Neural cell (in vitro differentiated cells): ENCODE data around the gene ARPC5L. TPM values are rescaled to one million over a fixed set of nuclear protein-coding genes. Genes with fewer than 3 reads are reported as not detected.
"Not testable (repeated sequence)": the region's sequence is repeated elsewhere in the genome, so short reads cannot be mapped to it uniquely, and the experiment has no call there.

Experiments
- H2AFZ ChIP-seq: fragments of 200-600, 300-800 bp; sonication (generic), shearing (Covaris generic); 2 replicates; pipeline ENCODE4 v1.6.0; 2014; ENCODE audit warnings: low read depth, mild to moderate bottlenecking, antibody characterized with exemption, low read length, moderate library complexity
- H3F3A ChIP-seq: fragments of 200-600 bp; shearing (Covaris generic); 2 replicates; pipeline ENCODE4 v1.6.1; 2016; ENCODE audit warnings: mild to moderate bottlenecking, moderate library complexity, mixed read lengths, antibody characterized with exemption, low read length; ENCODE audit not compliant: insufficient read depth, poor library complexity, severe bottlenecking
- H3K27ac ChIP-seq: fragments of 200-600, 300-800 bp; sonication (generic), shearing (Covaris generic); 2 replicates; pipeline ENCODE4 v1.5.1; 2014; ENCODE audit warnings: mild to moderate bottlenecking, low read length, moderate library complexity
- H3K27me3 ChIP-seq: fragments of 300-800, 200-600 bp; sonication (generic), shearing (Covaris generic); 2 replicates; pipeline ENCODE4 v1.6.0; 2014; ENCODE audit warnings: mild to moderate bottlenecking, low read depth, low read length, moderate library complexity; ENCODE audit not compliant: insufficient read depth
- H3K36me3 ChIP-seq: fragments of 300-800, 200-600 bp; sonication (generic), shearing (Covaris generic); 2 replicates; pipeline ENCODE4 v1.5.1; 2014; ENCODE audit warnings: mild to moderate bottlenecking, antibody characterized with exemption, low read length, moderate library complexity; ENCODE audit not compliant: insufficient read depth
- H3K4me2 ChIP-seq: fragments of 300-800, 200-600 bp; sonication (generic), shearing (Covaris generic); 2 replicates; pipeline ENCODE4 v1.6.0; 2014; ENCODE audit warnings: mild to moderate bottlenecking, low read length
- H3K4me3 ChIP-seq: fragments of 300-800, 200-600 bp; sonication (generic), shearing (Covaris generic); 2 replicates; pipeline ENCODE4 v1.5.1; 2014; ENCODE audit warnings: mild to moderate bottlenecking, low read length, moderate library complexity
- H3K79me2 ChIP-seq: fragments of 200-600 bp; shearing (Covaris generic); replicated peaks from 2 replicates; pipeline ENCODE4 v1.6.0; 2014; ENCODE audit warnings: mild to moderate bottlenecking, low read length, moderate library complexity; ENCODE audit not compliant: insufficient read depth
- H3K9ac ChIP-seq: fragments of 300-800, 200-600 bp; sonication (generic), shearing (Covaris generic); 2 replicates; pipeline ENCODE4 v1.6.1; 2016; ENCODE audit warnings: mild to moderate bottlenecking, low read length, mixed read lengths
- H3K9me2 ChIP-seq: fragments of 200-600 bp; shearing (Covaris generic); 2 replicates; pipeline ENCODE4 v1.6.1; 2016; ENCODE audit warnings: mild to moderate bottlenecking, low read length, mixed read lengths; ENCODE audit not compliant: insufficient read depth
- H3K9me3 ChIP-seq: fragments of 200-600, 300-800 bp; sonication (generic), shearing (Covaris generic); 2 replicates; pipeline ENCODE4 v1.6.1; 2016; ENCODE audit warnings: mild to moderate bottlenecking, mixed run types, low read length, moderate library complexity, mixed read lengths
- H4K20me1 ChIP-seq: fragments of 200-600 bp; shearing (Covaris generic); 2 replicates; pipeline ENCODE4 v1.6.1; 2016; ENCODE audit warnings: mild to moderate bottlenecking, mixed run types; ENCODE audit not compliant: insufficient read depth
- CTCF ChIP-seq: fragments of 450-650 bp; IDR thresholded peaks from 2 replicates; pipeline ENCODE4 v1.5.1; 2014; ENCODE audit warnings: antibody characterized with exemption, mild to moderate bottlenecking, moderate library complexity; ENCODE audit not compliant: poor library complexity, severe bottlenecking
- EP300 ChIP-seq: fragments of 450-650 bp; conservative IDR thresholded peaks from 2 replicates; pipeline ENCODE4 v1.6.1; 2014; ENCODE audit warnings: antibody characterized with exemption, mild to moderate bottlenecking, moderate library complexity; ENCODE audit not compliant: poor library complexity, severe bottlenecking
- EZH2 ChIP-seq: fragments of 200-600, 300-800 bp; shearing (Covaris generic), sonication (generic); IDR thresholded peaks from 2 replicates; pipeline ENCODE4 v1.6.1; 2014; ENCODE audit warnings: antibody characterized with exemption, low read length, borderline replicate concordance, mild to moderate bottlenecking; ENCODE audit not compliant: insufficient read depth, poor library complexity, severe bottlenecking
- MXI1 ChIP-seq: fragments of 450-650 bp; conservative IDR thresholded peaks from 2 replicates; pipeline ENCODE4 v1.6.1; 2014; ENCODE audit warnings: antibody characterized with exemption, mild to moderate bottlenecking; ENCODE audit not compliant: poor library complexity, severe bottlenecking
- POLR2AphosphoS5 ChIP-seq: IDR thresholded peaks from 2 replicates; pipeline ENCODE4 v1.6.1; 2012
- RAD21 ChIP-seq: fragments of 450-650 bp; conservative IDR thresholded peaks from 2 replicates; pipeline ENCODE4 v1.6.1; 2014; ENCODE audit warnings: antibody characterized with exemption, mild to moderate bottlenecking, moderate library complexity
- SMC3 ChIP-seq: fragments of 450-650 bp; conservative IDR thresholded peaks from 2 replicates; pipeline ENCODE4 v1.6.1; 2014; ENCODE audit warnings: antibody characterized with exemption, mild to moderate bottlenecking, moderate library complexity; ENCODE audit not compliant: poor library complexity
- TAF1 ChIP-seq: IDR thresholded peaks from 2 replicates; pipeline ENCODE4 v1.6.1; 2012; ENCODE audit warnings: low read depth
- polyA plus RNA-seq: library from polyadenylated mRNA; depleted of rRNA; stranded (reverse); fragments of >200 nt; gene quantifications from 2 replicates; pipeline ENCODE4 v1.2.3, GENCODE V29; 2014
- TF ChIP-seq, protein P1 (sequence below): IDR thresholded peaks from 2 replicates; pipeline ENCODE4 v1.6.1; 2012; ENCODE audit warnings: borderline replicate concordance

ARPC5L gene
- polyA plus RNA-seq, 1 donor from 2014 or later: 46.5 TPM

DNA sequence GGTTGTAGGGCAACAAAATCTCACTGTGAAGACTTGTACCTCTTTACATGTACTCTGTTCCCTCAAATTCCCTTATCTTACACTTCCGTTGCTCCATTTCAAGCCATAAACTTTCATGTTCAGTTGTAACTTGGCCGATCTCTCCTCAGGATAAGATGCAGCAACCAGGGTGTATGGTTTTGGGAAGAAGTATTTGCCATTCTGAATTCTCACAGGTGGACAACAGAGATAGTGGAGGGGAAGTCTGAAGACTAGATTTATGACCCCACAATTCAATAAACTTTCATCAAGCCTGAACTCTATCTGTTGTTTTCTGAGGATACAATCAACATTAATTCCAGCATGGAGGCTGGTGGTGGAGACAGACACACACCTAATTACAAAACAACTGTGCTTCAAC lies 51.4 kb downstream of the ARPC5L start:
- Histone ChIP-seq H3K27ac (no peak overlapping the region), H3K79me2 (no peaks in the 10 kb centered on the region), H3K27me3 (no peaks in the 10 kb centered on the region), H3K4me2 (no peak overlapping the region), H3K9ac (no peak overlapping the region), H3K4me3 (no peak overlapping the region), H3K36me3 (no peaks in the 10 kb centered on the region), H3K9me3 (no peaks in the 10 kb centered on the region), H3F3A (no peaks in the 10 kb centered on the region), H2AFZ (no peak overlapping the region), H3K9me2 (no peaks in the 10 kb centered on the region), H4K20me1 (no peaks in the 10 kb centered on the region)
- no peak for TF ChIP-seq RAD21
- no peak for TF ChIP-seq CTCF
- TF ChIP-seq EP300: no peak
- no peak for TF ChIP-seq EZH2

DNA sequence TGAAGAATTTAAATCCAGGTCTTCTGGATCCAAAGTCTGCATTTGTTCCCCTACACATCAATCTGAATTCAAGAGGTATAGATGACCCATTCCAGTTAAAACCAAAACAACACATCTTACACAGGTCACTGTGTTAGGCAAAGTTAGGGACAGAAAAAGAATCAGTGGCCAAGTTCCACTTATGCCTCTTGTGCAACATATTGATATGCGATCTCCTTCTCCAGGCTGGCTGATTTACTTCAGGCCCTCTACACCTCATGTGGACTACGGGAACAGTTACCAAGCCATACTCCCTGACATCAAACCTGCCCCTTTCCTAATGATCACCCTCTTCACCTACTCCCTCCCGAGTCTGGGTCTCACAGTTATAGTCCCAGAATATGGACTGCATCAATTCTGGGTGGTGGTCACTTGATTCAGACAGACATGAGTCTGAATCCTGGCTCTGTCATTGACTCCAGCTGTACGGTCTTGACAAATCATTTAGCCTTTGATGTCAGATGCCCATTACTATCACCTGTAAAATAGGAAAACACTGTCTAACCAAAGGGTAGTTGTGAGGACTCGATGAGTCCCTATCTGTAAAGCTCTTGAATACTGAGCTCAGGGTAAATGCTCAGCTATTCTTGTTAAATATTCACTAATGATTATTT lies 52.9 kb downstream of the ARPC5L start:
- Histone ChIP-seq H3K36me3 (no peaks in the 10 kb centered on the region), H3F3A (no peaks in the 10 kb centered on the region)

DNA sequence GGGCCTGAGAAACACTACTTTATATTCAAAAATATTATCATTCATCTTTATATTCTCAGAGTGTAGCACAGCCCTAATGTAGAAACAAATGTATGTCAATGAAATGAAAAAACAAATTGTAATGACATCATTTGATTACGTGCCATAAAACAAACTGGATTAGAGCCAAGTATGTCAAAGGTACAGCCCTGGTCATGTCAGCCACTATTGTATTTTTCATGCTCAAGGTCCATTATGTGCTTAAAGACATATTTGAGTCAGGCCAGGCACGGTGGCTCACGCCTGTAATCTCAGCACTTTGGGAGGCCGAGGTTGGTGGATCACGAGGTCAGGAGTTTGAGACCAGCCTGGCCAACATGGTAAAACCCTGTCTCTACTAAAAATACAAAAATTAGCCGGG lies 58.5 kb downstream of the ARPC5L start:
- H2AFZ ChIP-seq, H3K9ac ChIP-seq, H3K4me2 ChIP-seq, H3F3A ChIP-seq, H3K9me3 ChIP-seq, H3K79me2 ChIP-seq, H3K27me3 ChIP-seq, H4K20me1 ChIP-seq, H3K9me2 ChIP-seq, H3K4me3 ChIP-seq, H3K27ac ChIP-seq, H3K36me3 ChIP-seq: not testable (repeated sequence)

More for the DNA sequence above, 52.9 kb downstream of the ARPC5L start:
- no peak overlapping the region for H3K9ac ChIP-seq
- no peaks in the 10 kb centered on the region for H4K20me1 ChIP-seq
- no peaks in the 10 kb centered on the region for H3K9me2 ChIP-seq
- H3K4me3 ChIP-seq: no peak overlapping the region
- no peak overlapping the region for H3K27ac ChIP-seq
- no peak overlapping the region for H2AFZ ChIP-seq
- no peaks in the 10 kb centered on the region for H3K9me3 ChIP-seq
- H3K79me2 ChIP-seq: no peaks in the 10 kb centered on the region
- H3K27me3 ChIP-seq: no peaks in the 10 kb centered on the region
- no peak for TF ChIP-seq CTCF
- TF ChIP-seq TAF1: no peak
- TF ChIP-seq SMC3: no peak
- no peak for TF ChIP-seq POLR2AphosphoS5
- no peak for TF ChIP-seq MXI1
- TF ChIP-seq EZH2: no peak
- no peak for TF ChIP-seq RAD21
- no peak for TF ChIP-seq EP300
- TF ChIP-seq, protein P1, sequence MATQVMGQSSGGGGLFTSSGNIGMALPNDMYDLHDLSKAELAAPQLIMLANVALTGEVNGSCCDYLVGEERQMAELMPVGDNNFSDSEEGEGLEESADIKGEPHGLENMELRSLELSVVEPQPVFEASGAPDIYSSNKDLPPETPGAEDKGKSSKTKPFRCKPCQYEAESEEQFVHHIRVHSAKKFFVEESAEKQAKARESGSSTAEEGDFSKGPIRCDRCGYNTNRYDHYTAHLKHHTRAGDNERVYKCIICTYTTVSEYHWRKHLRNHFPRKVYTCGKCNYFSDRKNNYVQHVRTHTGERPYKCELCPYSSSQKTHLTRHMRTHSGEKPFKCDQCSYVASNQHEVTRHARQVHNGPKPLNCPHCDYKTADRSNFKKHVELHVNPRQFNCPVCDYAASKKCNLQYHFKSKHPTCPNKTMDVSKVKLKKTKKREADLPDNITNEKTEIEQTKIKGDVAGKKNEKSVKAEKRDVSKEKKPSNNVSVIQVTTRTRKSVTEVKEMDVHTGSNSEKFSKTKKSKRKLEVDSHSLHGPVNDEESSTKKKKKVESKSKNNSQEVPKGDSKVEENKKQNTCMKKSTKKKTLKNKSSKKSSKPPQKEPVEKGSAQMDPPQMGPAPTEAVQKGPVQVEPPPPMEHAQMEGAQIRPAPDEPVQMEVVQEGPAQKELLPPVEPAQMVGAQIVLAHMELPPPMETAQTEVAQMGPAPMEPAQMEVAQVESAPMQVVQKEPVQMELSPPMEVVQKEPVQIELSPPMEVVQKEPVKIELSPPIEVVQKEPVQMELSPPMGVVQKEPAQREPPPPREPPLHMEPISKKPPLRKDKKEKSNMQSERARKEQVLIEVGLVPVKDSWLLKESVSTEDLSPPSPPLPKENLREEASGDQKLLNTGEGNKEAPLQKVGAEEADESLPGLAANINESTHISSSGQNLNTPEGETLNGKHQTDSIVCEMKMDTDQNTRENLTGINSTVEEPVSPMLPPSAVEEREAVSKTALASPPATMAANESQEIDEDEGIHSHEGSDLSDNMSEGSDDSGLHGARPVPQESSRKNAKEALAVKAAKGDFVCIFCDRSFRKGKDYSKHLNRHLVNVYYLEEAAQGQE: no peak
- H3K4me2 ChIP-seq: no peak overlapping the region
